AG08395 (cell line): Measurements from ENCODE around the gene EOLA1.
"Not testable (repeated sequence)": the region's sequence is repeated elsewhere in the genome, so short reads cannot be mapped to it uniquely, and the experiment has no call there.

ENCODE experiments used
- DNase-seq: peaks from one replicate; pipeline ENCODE4 v3.0.0; 2012; ENCODE audit warnings: mixed read lengths, low spot score

The EOLA1 gene

DNA sequence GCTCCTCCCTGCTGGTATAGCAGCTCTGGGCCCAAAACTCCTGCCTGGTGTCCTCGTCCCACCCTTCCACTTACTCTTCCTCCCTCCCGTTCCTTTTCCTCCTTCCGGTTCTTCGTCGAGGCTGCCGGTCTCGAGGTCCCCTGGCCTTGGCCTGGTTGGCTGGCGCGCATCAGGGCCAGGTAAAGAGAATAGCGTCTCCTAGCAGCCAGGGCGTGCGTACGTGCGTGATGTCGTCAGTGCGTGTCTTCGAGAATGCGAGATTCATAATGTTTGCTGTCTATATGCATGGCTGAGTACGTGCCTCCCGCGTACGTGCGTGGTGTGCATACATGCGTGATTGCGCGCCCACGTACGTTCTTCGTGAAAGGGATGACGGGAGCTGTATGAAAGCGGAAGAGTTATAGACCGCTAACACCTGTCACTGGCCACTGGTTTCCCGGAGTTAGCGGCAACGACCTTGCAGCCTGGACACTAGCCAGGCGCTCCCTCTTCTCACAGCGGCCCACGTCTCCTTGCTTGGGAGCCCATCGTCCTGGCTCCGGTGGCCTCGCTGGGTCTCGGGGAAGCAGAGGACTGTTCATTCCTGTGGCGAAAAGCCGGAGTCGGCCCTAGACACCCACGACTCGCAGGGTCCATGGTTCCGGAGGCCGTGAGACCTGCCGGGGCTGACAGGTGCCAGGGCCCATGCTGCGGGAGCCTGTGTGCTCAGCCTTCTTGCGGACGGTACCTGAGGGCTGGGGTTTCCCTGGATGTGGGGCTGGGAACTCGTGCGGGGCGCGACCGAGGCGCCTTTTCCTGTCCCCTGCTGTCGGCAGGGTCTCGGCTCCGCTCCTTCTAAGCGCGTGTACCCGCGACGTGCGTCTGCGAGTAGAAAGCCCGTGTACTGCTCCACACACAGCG, at the start of gene EOLA1:
EOLA1 (plus strand) TSS at position 392 of the 900 bp plus-strand sequence. CDS start 4,619 bp downstream, outside the sequence.
- peak; percentile 51 for DNase-seq

DNA sequence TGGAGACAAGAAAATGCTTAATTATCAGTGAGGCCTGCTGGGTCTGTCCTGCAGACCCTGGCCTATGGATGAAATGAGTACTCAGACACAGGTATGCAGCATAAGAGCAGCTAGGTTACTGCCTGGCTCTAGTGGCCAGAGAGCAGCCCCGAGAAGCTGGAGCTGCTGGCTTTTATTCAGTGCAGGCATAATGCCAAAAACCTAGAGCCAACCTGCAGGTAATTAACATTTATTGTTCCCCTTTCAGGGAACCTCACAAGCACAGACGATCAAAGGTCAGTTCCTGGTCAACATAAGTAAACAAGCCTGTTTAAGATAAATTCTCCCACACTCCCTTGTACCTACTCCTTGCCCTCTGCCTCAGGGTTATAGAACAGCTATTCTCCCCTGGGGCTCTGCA, 49.0 kb upstream of the EOLA1 start:
- no peak for DNase-seq

DNA sequence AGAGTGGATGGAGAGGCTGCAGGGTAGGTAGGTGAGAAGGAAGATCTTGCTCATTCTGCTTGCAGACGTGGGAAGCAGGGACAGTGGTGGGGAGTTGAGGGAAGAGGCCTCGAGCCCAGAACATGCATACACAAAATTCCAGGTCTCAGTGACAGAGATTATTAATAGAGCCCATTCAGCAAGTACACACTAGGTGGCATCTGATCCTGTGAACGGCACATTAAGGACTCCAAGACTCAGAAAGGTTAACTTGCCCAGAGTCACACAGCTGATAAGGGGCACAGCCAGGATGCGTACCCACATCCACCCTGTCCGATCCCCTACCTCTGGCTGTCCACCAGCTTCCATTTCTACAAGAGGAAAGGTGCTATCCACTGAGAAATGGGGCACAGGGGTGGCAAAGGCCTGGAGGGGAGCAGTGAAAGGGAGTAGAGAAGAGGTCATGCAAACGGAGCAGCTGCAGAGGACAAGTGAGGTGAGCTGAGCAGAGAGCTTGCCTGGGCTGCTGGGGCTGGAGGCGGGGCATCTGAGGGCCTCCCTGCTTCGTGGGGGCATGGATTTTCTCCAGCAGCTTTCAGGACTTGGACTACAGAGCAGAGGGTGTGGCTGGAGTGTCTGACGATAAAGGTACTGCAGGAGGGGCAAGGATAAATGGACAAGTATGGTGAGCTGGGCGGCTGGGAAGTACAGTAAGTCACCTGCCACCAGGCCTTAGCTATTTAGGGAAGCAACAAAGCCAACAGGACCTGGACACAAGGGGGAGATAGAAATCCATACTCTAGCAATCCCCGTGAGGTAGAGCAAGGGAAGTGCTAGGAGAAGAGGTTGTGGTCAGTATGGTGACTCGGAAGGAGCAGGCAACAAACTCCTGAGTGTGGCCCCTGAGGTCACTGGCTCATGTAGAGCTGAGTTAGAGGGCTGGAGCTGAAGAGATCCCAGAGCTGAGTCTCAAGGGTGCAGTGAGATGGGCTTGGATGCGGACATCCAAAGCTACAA, 46.9 kb upstream of the EOLA1 start:
- no peak for DNase-seq

DNA sequence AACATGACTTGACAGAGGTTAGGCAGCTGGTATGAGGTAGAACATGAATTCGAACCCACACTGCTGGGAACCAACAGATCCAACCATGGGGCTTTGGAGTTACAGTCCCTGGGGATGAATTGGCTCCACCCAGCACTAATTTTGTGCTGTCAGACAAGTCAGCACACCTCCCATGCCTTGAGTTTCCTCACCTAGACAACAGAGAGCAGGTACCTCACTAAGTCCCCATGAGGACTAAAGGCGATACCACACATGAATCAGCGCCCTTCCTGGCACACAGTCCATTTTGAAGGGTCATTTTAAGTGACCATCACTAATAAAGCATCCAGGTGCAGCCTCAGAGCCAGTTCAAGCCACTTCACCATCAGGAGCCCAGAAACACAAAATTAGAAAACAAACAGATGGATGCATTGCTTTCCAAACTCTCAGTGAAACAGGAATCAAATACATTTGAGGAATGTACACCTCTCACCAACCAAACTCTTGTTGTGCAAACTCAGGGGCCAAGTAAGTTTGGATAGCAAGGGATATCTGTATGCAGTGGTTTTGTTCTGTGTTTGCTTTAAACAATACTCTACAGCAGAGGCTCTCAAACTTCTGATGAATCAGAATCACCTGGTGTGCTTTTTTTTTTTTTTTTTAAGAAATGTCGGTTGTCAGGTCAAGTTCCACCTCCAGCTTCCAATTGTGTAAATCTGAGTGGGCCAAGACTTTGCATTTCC, 45.8 kb upstream of the EOLA1 start:
- DNase-seq, result no peak

DNA sequence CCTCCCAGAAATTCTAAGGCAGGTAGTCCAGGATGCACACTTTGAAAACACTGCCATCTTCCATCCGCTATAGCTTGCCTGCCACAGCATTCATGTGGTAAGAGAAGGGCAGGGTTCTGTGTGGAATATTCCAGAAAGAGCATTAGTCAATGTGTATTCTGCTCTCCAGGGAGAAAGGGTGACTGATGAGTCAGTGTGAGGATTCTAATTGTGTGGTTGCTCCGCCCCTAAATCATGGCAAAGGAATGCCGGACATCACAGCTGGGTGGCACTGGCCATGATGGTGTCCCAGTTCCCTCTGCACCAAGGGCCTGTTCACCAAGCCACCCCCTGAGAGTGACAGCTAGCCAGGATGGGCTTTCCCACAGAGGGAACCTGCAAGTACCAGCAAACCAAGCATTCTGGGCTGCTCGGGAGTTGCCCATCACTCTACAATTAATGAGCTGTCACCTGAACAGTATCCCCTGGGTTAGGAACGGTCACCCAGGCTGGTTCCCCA, 45.2 kb upstream of the EOLA1 start:
- peak; percentile 75 for DNase-seq

DNA sequence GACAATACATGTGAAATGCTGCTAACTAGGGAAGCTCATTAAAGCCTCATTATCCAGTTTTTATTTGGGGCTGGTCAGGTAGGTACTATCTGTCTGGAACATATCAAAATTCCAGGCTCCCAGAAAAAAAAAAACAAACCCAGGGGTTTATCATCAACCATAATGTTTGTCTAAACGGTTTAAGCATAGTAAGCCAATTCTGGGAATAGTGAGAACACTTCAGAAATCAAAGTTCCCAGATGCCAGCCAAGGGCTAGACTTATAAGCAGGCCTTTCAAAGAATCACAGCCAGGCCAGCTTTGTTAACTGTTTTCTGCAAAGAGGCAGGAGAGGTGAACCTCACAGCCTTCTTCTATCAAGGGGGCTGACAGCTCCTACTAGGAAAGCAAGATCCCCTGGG, 43.8 kb upstream of the EOLA1 start:
- no peak for DNase-seq

DNA sequence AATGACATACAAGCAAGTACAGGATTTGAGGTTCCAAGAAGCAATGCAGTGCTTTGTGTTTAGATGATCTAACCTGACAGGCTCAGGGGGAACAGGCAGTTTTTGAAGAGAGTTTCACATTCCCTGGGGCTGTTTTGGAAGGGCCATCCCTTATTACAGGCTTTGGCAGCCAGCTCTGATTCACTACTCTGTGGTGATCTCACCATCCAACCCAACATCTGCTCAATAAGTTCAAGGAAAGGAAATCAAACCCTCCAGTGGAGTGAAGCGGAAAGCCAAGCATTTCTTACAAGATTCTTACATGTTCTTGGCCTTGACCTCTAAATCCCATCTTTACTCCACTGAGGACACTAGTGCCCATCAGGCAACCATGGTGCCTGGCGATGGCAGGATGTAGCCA, 43.2 kb upstream of the EOLA1 start:
- peak; percentile 60 for DNase-seq

DNA sequence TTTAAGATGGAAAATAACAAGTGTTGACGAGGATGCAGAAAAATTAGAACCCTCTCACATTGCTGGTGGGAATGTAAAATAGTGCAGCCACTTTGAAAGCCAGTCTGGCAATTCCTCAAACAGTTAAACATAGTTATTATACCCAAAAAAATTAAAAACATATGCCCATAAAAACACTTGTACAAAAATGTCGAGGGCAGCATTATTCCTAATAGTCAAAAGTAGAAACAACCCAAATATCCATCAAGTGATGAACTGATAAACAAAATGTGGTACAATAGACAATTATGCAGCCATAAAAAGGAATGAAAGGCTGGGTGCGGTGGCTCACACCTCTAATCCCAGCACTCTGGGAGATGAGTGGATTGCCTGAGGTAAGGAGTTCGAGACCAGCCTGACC, 42.0 kb upstream of the EOLA1 start:
- no peak for DNase-seq

DNA sequence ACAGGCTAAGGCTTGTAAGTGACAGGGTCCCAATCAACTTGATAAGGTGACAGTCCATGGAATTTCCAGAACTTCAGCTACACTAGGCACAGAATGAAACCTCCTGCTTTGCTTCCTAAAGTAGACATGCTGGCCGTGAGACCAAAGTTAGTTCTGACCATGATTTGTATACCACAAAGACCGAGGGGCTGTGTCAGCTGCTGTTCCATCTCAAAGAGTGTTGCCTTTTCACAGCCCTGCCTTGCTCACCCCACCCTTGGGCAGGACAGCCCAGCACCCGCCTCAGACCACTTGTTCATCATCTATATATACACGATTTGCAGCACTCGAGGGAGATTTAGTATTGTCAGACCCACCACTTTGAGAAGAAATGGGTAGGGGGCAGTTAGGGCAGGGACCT, 41.0 kb upstream of the EOLA1 start:
- no peak for DNase-seq

DNA sequence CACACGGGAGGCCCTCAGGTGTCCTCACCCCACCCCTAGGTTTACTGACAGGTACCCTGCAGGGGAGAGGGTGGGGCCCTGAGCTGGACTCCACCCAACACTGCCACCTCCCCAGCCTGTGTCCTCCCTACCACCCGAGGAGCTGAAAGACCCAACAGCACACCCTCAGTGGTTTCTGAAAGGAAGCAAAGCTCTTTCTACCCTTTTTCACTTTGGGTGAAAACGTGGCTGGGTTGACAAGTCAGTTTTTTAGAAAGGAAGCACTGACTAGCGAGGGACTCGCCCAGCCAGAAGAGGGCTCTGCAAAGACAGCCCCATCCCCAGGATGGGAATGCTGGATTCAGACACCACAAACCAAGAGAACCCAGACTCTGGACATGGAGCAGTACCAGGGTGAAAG, 37.9 kb upstream of the EOLA1 start:
- not testable (repeated sequence) for DNase-seq

DNA sequence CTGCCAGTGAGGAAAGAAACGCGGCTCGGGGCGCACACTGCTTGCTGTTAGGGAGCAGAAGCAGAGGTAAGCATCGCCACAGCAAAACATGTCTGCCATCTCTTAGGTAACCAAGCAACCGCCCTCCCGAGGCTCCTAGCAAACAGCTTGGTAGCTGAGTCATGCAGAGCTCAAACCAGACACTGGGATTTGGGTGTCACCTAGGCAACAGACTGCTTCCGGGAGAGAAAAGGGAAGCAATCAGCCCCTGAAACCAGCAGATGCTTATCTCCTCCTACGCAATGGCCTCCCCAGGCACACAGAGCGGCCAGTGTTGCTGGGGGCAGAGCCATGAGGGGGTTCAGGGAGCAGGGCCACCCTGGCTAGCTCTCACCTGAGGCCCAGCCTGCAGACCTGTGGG, 37.4 kb upstream of the EOLA1 start:
- not testable (repeated sequence) for DNase-seq

DNA sequence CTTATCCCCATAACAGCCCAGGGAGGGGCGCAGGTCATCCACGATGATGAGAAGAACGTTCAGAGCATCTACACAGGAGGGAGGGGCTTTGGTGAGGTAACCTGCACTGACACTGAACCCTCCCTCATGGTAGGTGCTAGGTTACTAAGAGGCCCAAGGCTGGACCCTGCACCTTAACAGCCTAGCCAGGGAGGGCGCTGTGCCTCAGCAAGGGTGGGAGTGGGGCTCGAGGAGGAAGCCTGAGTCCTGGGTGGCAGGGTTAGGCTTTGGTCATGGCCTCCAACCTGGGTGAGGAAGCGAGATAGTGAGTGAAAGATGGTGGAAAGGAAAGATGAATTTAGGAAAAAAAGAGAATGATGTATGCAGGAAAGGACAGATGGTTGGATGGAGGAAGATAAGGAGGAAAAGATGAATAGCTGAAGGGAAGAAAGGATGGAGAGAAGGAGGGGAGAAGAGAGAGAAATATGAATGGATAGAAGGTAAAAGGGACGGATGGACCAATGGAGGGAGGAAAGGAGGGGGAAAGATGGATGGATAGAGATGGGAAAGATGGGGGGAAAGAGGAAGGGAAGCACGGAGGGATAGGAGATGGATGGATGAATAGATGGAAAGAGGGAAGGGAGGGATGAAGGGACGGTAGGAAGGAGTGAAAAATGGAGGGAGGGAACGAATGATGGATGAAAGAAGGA, 36.4 kb upstream of the EOLA1 start:
- DNase-seq, result no peak

DNA sequence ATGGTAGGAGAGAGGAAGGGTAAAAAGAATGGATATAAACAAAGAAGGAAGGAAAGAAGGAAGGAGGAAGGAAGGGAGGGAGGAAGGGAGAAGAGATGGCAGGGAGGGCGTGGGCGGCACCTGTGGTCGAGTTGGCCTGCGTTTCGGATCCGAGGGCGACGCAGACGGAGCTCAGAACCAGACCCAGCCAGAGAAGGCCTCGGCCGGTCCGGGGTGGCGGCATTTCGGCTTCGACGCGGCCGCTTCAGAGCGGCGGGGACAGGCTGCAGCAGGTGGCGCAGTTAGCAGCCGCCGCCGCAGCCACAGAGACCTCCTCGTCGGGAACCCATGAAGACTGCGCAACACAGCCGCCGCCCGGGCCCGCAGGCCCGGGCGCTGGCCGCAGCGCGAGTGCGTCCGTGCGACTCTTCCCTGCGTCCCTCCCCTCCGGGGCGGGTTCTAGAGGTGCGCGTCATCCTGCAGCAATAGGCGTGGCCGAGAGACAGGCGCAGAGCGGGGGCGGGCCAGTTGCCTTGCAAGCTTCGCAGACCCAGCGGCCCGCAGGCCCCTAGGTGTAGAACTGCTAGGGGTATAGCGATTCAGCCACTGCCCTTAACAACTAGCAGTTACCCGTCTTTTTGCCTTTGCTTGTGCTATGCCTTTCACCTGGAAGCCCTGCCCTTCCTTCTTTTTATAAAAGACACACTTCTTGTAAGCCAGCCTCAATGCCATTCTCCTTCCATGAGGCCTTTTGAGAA, 35.7 kb upstream of the EOLA1 start, which contains the start of gene IDS:
IDS (minus strand) TSS at position 392 of the 737 bp plus-strand sequence; CDS start at position 223, 169 bp downstream.
- DNase-seq, result peak; percentile 83

DNA sequence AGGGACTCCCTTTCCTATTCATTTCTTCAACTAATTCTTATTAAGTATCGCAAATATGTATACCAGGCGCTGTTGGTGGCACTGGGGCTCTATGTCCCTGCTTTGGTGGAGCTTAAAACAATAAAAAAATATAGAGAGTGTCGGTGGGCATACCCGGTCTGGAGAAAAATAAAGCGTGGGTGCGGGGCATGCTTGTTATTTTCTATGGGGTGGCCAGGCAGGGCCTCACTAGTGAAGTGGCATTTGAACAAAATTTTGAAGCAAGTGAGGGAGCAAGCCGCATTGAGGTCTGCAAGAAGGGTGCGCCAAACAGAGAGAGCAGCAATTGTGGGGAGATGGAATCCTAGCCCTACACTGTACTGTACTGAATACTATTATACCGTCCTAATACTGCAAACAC, 35.1 kb upstream of the EOLA1 start:
- no peak for DNase-seq

DNA sequence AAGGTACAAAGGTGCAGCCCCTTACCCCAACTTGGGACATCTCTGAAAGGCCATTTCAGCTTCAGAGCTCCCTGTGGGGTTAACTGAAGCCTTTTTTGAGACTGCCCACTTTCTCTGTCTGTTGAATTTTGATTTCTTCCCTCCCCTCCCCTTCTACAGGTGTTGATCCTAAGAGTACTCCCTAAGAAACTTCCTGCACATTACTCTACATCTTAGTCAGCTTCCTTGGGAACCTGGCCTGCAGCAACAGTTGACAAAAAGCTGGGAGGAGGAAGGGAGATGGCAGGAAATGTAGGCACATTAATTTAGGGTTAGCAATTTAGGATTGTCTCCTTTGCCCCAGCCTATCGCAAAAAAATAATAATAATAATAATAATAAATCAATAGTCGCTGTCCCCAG, 34.5 kb upstream of the EOLA1 start:
- DNase-seq, result no peak

DNA sequence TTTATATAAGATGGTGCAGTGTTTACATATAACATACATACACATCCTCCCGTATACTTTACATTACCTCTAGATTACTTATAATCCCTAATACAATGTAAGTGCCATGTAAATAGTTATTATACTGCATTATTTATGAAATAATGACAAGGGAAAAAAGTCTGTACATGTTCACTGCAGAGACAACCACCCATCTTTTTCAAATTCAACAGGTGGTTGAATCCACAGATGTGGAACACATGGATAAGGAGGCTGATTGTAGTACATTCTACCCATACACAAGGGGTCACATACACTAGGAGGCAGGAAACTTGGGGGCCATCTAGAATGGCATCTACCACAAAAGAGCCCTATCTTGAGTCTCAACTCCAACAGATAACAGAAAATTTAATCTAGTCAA, 32.3 kb upstream of the EOLA1 start:
- no peak for DNase-seq

DNA sequence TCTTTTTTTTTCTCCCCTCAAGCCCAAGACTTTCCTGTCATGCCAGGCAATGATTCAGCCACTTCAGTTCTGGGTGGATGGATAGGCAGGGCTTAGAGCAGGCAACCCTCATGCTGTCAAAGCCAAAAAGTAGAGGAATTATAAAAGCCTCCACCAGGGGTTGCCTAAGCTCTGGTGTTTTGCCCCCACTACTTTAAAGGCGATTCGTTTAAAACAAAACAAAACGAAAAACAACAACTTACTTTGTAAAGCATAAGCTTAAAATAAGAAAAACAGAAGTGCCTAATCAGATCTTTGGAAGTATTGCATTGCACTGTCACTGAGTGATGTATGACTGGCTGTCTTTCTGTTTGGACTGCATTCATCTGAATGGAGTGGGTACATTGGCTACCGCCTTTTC, 30.4 kb upstream of the EOLA1 start:
- peak; percentile 13 for DNase-seq

DNA sequence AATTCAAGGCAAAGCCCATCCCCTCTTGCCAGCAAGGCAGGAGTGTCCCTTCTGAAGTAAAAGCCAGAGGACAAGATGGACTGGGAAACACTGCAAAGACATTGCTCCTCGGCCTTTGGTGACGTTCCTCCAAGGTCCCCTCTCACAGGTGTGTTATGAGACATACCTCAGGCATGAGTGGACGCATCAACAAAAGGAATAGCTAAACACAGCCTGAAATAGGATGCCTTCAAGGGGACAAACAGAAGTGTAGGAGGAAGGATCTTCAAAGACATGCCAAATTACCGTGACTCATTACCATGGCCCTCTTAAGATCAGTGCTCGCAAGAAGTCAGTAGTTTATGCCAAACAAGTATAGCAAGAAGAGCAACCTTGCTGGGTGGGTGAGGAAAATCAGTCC, 29.7 kb upstream of the EOLA1 start:
- no peak for DNase-seq

DNA sequence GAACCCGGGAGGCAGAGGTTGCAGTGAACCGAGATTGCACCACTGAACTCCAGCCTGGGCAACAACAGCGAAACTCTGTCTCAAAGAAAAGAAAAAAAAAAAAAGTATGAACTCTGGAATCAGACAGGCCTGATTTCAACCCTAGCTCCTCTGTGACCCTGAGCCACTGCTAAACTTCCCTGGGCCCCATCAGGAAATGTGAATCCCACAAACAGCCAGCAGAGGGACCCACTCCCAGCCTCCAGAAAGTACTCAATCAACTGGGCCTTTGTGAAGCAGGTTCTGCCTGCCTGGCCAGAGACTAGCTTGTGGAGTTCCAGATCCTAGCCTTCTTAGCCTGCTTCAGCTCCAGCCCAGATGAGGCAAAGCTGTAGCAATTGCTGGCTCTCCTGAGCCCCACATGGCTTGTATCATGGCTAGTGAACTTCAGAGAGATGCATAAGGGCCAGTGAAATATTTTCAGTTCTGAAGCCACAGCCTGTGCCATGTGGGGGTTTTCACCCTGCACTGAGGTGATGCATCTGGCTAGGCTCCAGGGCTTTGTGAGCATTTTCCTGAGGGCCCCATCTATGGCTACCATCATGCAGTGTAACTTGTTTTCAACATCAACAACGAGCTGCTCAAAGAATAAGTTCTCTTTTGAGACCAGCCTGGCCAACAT, 28.5 kb upstream of the EOLA1 start:
- peak; percentile 50 for DNase-seq
